HG02759 (cell line): ENCODE results near the gene SFMBT2.
"Not testable (repeated sequence)": the region's sequence is repeated elsewhere in the genome, so short reads cannot be mapped to it uniquely, and the experiment has no call there.

ENCODE experiments used
- ATAC-seq: cut with Tn5 transposase; IDR thresholded peaks from one replicate; pipeline ENCODE4 v1.9.1; 2021; ENCODE audit warnings: mild to moderate bottlenecking, moderate library complexity; ENCODE audit not compliant: unreplicated experiment

Gene SFMBT2

GRCh38 chr10:7239312-7239985 is 171.4 kb downstream of the SFMBT2 start:
- peak; percentile 69 for ATAC-seq

GRCh38 chr10:7235376-7235775 is 175.5 kb downstream of the SFMBT2 start:
- ATAC-seq = no peak

GRCh38 chr10:7234109-7234508 is 176.7 kb downstream of the SFMBT2 start:
- ATAC-seq = no peak

- ATAC-seq = no peak
These were observed 177.4 kb downstream of the SFMBT2 start for GRCh38 chr10:7233259-7233991.

- ATAC-seq = no peak
These were observed 179.1 kb downstream of the SFMBT2 start for GRCh38 chr10:7231509-7232414.

GRCh38 chr10:7230951-7231350 is 179.9 kb downstream of the SFMBT2 start:
- ATAC-seq = no peak

- no peak for ATAC-seq
These were observed 180.8 kb downstream of the SFMBT2 start for GRCh38 chr10:7230036-7230435.

GRCh38 chr10:7225133-7225532 is 185.7 kb downstream of the SFMBT2 start:
- no peak for ATAC-seq

- ATAC-seq = no peak
These were observed 191.9 kb downstream of the SFMBT2 start for GRCh38 chr10:7218968-7219367.

GRCh38 chr10:7212696-7213095 is 198.1 kb downstream of the SFMBT2 start:
- not testable (repeated sequence) for ATAC-seq

GRCh38 chr10:7211857-7212577 is 198.8 kb downstream of the SFMBT2 start:
- ATAC-seq = no peak

- ATAC-seq = no peak
These were observed 200.3 kb downstream of the SFMBT2 start for GRCh38 chr10:7210516-7210915.

GRCh38 chr10:7209458-7209857 is 201.4 kb downstream of the SFMBT2 start:
- no peak for ATAC-seq

GRCh38 chr10:7206412-7207100 is 204.3 kb downstream of the SFMBT2 start:
- ATAC-seq = no peak

GRCh38 chr10:7205656-7206055 is 205.2 kb downstream of the SFMBT2 start:
- no peak for ATAC-seq

- ATAC-seq = no peak
These were observed 208.0 kb downstream of the SFMBT2 start for GRCh38 chr10:7202793-7203355.

GRCh38 chr10:7199152-7199760 is 211.6 kb downstream of the SFMBT2 start:
- ATAC-seq = no peak

- no peak for ATAC-seq
These were observed 214.6 kb downstream of the SFMBT2 start for GRCh38 chr10:7196284-7196683.

- no peak for ATAC-seq
These were observed 215.7 kb downstream of the SFMBT2 start for GRCh38 chr10:7195118-7195517.
